22Rv1 (cell line): ENCODE results near the gene PBX1.

ENCODE experiments used
- H3K27ac ChIP-seq: fragments of 450-650 bp; 2 replicates; pipeline ENCODE4 v1.5.1; 2017
- CTCF ChIP-seq: fragments of 450-650 bp; IDR thresholded peaks from 2 replicates; pipeline ENCODE4 v1.5.1; 2017; ENCODE audit warnings: mild to moderate bottlenecking
- ZFX ChIP-seq: fragments of 450-650 bp; IDR thresholded peaks from 2 replicates; pipeline ENCODE4 v1.6.1; 2017; ENCODE audit warnings: antibody characterized with exemption, borderline replicate concordance

Gene PBX1

GRCh38 chr1:164692420-164692819, 133.4 kb downstream of the PBX1 start:
- no peak overlapping the region for H3K27ac ChIP-seq
- no peak for TF ChIP-seq CTCF
- no peak for TF ChIP-seq ZFX

- TF ChIP-seq CTCF (no peak), ZFX (no peak)
- no peak overlapping the region for H3K27ac ChIP-seq
These were observed 134.8 kb downstream of the PBX1 start for GRCh38 chr1:164693564-164694359.

- H3K27ac ChIP-seq: no peak overlapping the region
- TF ChIP-seq CTCF: no peak
These were observed 135.5 kb downstream of the PBX1 start for GRCh38 chr1:164694505-164694904.

- H3K27ac ChIP-seq: no peak overlapping the region
- TF ChIP-seq ZFX: no peak
These were observed 137.1 kb downstream of the PBX1 start for GRCh38 chr1:164695956-164696665.

GRCh38 chr1:164699815-164700491, 141.0 kb downstream of the PBX1 start:
- TF ChIP-seq CTCF (no peak), ZFX (no peak)
- no peak overlapping the region for H3K27ac ChIP-seq

GRCh38 chr1:164700683-164701082, 141.7 kb downstream of the PBX1 start:
- TF ChIP-seq CTCF (no peak), ZFX (no peak)
- H3K27ac ChIP-seq: no peak overlapping the region

GRCh38 chr1:164701189-164701761, 142.3 kb downstream of the PBX1 start:
- no peak overlapping the region for H3K27ac ChIP-seq
- no peak for TF ChIP-seq ZFX
- TF ChIP-seq CTCF: no peak
